Measurements from ENCODE around the gene EPN2.

The EPN2 gene

GRCh38 chr17:19244357-19244756 is 7.2 kb downstream of the EPN2 start:
- H3K27ac ChIP-seq (ENCODE audit: low read depth, low read length) = no peak overlapping the region
- no peaks in the 10 kb centered on the region for H3K79me2 ChIP-seq (ENCODE audit: insufficient read depth, low read length)
- no peaks in the 10 kb centered on the region for H3K36me3 ChIP-seq (ENCODE audit: low read length)
- no peaks in the 10 kb centered on the region for H3F3A ChIP-seq (ENCODE audit: insufficient read depth)
- no peak overlapping the region for H3K9ac ChIP-seq (ENCODE audit: low read length)
- TF ChIP-seq EZH2phosphoT487 (conservative IDR thresholded peaks at IDR 0.05; ENCODE audit: low read length) (no peak), CTCF (IDR thresholded peaks at IDR 0.05; ENCODE audit: insufficient read depth, low read length, poor library complexity, severe bottlenecking) (no peak)
- H3K4me2 ChIP-seq (ENCODE audit: low read depth, low read length, poor library complexity, severe bottlenecking) = no peak overlapping the region
- no peak overlapping the region for H3K4me3 ChIP-seq (ENCODE audit: insufficient read depth, low read length, poor library complexity, severe bottlenecking)
- H3K9me2 ChIP-seq (replicated peaks; ENCODE audit: insufficient read depth, low read length) = no peaks in the 10 kb centered on the region
- no peaks in the 10 kb centered on the region for H4K20me1 ChIP-seq (ENCODE audit: low read depth, low read length)
- H3K9me3 ChIP-seq (ENCODE audit: insufficient read depth, low read length) = no peaks in the 10 kb centered on the region
- H3K27me3 ChIP-seq (ENCODE audit: low read length) = no peaks in the 10 kb centered on the region; the same call in 1 of the 2 replicates
- no peak overlapping the region for H2AFZ ChIP-seq (ENCODE audit: low read depth, low read length, severe bottlenecking)

GRCh38 chr17:19244781-19245180 is 7.6 kb downstream of the EPN2 start:
- Histone ChIP-seq H3K9me3 (ENCODE audit: insufficient read depth, low read length) (no peaks in the 10 kb centered on the region), H3K79me2 (ENCODE audit: insufficient read depth, low read length) (no peaks in the 10 kb centered on the region), H4K20me1 (ENCODE audit: low read depth, low read length) (no peaks in the 10 kb centered on the region), H2AFZ (ENCODE audit: low read depth, low read length, severe bottlenecking) (no peak overlapping the region), H3F3A (ENCODE audit: insufficient read depth) (no peaks in the 10 kb centered on the region), H3K4me2 (ENCODE audit: low read depth, low read length, poor library complexity, severe bottlenecking) (no peak overlapping the region), H3K9me2 (replicated peaks; ENCODE audit: insufficient read depth, low read length) (no peaks in the 10 kb centered on the region), H3K27me3 (ENCODE audit: low read length) (no peaks in the 10 kb centered on the region; the same call in 1 of the 2 replicates), H3K36me3 (ENCODE audit: low read length) (no peaks in the 10 kb centered on the region), H3K27ac (ENCODE audit: low read depth, low read length) (no peak overlapping the region), H3K4me3 (ENCODE audit: insufficient read depth, low read length, poor library complexity, severe bottlenecking) (no peak overlapping the region), H3K9ac (ENCODE audit: low read length) (no peak overlapping the region)
- TF ChIP-seq CTCF (IDR thresholded peaks at IDR 0.05; ENCODE audit: insufficient read depth, low read length, poor library complexity, severe bottlenecking) (no peak), EZH2phosphoT487 (conservative IDR thresholded peaks at IDR 0.05; ENCODE audit: low read length) (no peak)

GRCh38 chr17:19247473-19247872 is 10.3 kb downstream of the EPN2 start:
- Histone ChIP-seq H3K4me2 (ENCODE audit: low read depth, low read length, poor library complexity, severe bottlenecking) (no peak overlapping the region), H3K4me3 (ENCODE audit: insufficient read depth, low read length, poor library complexity, severe bottlenecking) (no peak overlapping the region), H3K27me3 (ENCODE audit: low read length) (no peaks in the 10 kb centered on the region; the same call in 1 of the 2 replicates), H4K20me1 (ENCODE audit: low read depth, low read length) (no peaks in the 10 kb centered on the region), H3F3A (ENCODE audit: insufficient read depth) (no peaks in the 10 kb centered on the region), H2AFZ (ENCODE audit: low read depth, low read length, severe bottlenecking) (no peak overlapping the region), H3K9me3 (ENCODE audit: insufficient read depth, low read length) (no peaks in the 10 kb centered on the region), H3K9ac (ENCODE audit: low read length) (no peak overlapping the region), H3K27ac (ENCODE audit: low read depth, low read length) (no peak overlapping the region), H3K9me2 (replicated peaks; ENCODE audit: insufficient read depth, low read length) (no peaks in the 10 kb centered on the region), H3K36me3 (ENCODE audit: low read length) (no peaks in the 10 kb centered on the region), H3K79me2 (ENCODE audit: insufficient read depth, low read length) (no peaks in the 10 kb centered on the region)
- TF ChIP-seq EZH2phosphoT487 (conservative IDR thresholded peaks at IDR 0.05; ENCODE audit: low read length) (no peak), CTCF (IDR thresholded peaks at IDR 0.05; ENCODE audit: insufficient read depth, low read length, poor library complexity, severe bottlenecking) (no peak)

Measured in SU-DHL-6 (cell line).